ENCODE results near the gene WWOX.
"Not testable (repeated sequence)": the region's sequence is repeated elsewhere in the genome, so short reads cannot be mapped to it uniquely, and the experiment has no call there.

The WWOX gene

DNA sequence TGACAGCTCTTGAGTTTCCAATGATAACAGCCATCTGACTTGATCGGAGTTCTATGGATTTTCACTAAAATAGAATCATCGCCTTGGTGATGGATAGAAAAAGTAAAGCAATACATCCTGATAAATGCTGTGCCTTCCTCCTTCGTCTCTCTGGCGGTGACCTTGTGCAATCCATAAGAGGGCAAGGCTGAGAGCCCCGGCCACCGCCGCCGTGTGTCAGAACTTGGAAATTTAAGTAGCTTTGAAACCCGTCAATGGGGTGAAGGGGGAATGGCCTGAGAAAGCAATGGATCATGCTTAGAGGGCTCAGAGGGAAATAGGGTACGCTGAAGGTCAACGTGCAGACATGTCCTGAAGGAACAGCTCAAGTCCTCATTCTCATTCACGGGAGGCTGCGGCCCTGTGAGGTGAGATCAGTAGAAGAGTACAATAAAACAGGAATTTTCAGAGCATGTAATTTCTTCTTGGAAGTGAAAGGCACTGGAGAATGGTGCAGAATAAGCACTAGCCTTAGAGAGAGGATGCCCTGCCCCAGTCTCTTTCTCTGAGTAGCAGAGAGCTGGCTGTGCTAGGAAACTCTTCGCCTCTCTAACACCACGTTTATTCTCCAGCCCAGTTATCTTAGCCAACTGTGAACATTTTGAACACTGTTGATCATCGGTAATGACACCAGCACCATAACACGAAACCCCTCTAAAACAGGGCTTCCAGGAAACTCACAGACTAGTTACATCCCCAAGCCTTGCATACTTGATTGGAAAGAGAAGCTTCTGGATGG is 573.5 kb downstream of the WWOX start:
- no peak for DNase-seq

DNA sequence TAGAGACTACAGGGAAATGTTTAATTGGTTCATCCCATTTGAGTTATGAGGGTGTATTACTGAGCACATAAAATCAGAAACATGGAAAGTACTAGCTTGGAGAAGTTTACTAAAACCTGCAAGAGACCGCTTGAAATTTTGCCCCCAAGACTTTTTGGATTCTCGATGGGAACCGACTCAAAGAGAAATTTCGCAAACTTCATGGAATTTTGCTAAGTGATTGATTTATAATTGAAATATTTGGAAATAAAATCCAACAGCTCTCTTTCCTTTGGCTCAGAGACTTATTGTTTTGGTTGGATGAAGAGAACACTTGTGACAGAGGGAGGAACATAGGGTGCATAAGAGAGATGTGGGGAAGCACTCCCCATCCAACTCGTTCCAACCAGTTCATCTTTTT is 574.4 kb downstream of the WWOX start:
- no peak for DNase-seq

DNA sequence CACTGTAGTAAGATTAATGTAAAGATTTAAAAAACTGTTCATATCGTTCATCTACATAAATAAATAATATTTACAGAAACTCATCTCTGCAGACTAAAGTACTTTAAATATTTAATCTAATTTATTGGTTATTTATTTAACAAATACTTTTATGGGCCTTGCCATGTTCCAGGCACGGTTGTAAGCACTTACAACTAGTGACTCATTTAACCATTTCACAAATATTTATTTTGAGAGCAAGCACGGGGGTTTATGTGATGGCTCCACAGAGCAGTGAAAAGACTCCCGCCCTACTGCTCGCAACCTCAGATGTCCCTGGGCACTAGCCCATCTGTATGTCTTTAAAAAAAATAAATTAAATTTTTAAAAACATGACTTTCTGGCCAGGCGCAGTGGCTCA is 575.9 kb downstream of the WWOX start:
- no peak for DNase-seq

DNA sequence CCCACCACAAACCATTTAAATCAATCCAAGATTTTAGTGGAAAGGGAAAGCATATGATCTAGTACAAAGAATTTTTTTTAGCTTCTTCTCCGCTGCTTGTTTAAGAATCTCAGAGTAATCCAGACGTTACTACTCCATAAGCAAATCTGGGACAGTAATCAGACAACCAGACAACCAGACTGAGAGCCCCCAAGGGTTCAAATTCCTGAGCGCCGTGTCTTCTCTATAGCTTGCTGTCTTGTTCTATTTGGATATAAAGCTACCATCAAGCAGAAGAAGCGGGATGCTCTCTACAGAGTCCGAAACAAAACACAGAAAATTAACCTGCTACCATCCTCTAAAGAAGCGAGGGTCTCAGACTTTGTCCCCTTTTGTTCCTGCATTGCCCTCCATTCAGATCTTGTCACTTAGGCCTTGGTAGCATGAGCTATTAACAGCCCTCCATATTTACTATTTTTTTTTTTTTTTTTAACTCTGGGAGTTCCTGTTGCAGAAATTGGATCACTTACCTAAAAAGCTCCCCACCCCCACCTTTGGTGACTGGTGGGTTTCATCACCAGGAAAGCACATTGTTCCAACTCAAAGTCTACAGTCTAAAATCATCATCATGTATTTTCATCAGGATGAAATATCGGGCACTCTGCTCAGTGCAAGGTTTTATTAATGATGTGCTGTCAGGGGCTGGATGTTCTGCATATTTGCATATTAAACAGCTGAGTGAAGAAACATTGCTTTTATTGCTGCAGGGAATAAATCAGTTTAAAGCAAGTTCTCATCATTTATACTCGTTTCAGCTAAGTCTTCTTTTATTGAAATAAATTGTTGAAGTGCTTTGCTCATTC is 576.7 kb downstream of the WWOX start:
- DNase-seq = no peak

GRCh38 chr16:78677181-78677731 is 577.8 kb downstream of the WWOX start:
- DNase-seq = no peak

DNA sequence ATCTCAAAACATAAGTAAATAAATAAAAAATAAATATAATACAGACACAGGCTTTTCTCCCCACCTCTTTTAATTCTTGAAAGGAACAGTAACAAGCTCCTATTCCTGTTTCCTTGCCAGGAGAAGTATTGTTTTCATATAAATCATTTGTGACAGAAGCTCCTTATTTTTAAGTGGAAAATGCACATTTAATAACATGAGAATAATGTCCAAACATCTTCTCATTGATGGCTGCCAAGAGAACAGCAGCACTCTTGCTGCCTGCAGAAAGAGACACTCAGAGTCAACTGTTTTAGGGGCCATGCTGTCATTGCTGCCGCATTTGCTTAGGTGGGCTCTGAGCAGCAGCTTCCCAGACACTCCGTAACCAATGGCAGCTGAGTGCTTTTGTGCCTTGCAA is 580.1 kb downstream of the WWOX start:
- DNase-seq = no peak

- DNase-seq = no peak
Measured at GRCh38 chr16:78681743-78682142, 582.3 kb downstream of the WWOX start.

DNA sequence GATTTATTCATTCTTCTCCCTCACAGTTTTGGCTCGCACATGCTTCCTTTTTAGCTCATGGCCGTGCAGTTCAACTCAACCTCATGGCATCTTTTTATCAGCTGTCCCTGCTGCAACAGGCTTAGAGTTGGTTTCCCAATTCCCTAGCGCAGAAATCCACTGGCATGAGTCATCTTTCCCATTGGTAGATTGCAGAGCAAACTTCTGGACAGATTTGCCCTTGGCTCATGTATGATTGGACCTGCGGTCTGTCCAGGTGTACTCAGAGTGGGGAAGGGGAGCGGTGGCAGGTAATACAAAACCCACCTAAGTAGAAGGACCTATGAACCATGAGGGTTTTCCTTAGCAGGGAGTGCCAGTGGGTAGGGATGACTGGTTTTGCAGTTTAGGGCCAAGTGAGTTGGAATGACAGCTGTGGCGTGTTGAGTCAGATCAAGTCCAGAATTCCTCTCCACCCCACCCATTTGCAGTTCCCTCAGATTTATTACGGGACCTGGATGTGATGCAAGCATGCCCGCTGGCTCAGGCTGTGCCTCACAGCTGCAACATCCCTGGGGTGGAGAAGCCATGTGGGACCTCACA is 584.7 kb downstream of the WWOX start:
- DNase-seq = no peak

- no peak for DNase-seq
Measured at GRCh38 chr16:78684655-78685375, 585.4 kb downstream of the WWOX start.

DNA sequence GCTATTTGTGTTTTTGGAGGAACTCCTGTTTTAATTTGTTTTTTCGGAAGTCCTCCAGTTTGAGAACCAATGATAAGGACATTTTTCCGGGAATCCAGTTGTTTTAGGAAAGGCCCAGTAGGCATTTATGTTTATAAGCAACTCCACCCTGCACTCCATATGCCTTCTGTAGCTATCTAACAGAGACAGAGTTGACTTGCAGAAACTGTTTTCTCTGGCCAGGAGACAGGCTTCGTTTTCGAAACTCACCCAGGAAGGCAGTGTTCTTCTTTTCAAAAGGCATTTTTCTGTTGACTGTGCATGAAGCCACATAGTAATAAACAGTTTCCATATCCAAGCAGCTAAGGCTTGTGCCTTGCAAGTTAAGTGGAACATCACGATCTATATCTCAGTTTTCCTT is 587.1 kb downstream of the WWOX start:
- no peak for DNase-seq

- no peak for DNase-seq
Measured at GRCh38 chr16:78689028-78689427, 589.6 kb downstream of the WWOX start.

GRCh38 chr16:78689536-78689935 is 590.1 kb downstream of the WWOX start:
- no peak for DNase-seq

DNA sequence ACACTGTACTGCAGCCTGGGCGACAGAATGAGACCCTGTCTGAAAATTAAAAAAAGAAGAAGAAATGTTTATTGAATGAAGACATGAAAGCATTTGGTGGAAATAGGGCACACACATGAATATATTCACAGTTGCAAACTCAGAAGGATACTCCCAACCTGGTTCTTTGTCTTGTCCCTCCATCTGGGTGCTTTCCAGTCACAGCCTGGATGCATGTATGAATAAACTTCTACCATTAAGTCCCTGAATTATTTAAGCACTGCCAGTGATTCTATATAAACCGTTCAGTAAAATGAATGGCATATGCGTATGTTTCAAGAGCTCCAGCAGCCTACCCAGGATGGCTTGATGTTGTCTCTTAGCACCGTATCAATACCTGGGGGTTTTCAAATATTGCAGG is 591.1 kb downstream of the WWOX start:
- DNase-seq = no peak

DNA sequence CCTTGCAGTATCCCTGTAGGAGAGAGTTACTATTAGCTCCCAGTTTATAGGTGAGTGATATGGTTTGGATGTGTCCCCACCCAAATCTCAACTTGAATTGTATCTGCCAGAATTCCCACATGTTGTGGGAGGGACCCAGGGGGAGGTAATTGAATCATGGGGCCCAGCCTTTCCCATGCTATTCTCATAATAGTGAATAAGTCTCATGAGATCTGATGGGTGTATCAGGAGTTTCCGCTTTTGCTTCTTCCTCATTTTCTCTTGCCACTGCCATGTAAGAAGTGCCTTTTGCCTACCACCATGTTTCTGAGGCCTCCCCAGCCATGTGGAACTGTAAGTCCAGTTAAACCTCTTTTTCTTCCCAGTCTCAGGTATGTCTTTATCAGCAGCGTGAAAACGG is 592.3 kb downstream of the WWOX start:
- DNase-seq = not testable (repeated sequence)

- no peak for DNase-seq
Measured at GRCh38 chr16:78693496-78693895, 594.0 kb downstream of the WWOX start.

- no peak for DNase-seq
Measured at GRCh38 chr16:78694414-78694813, 595.0 kb downstream of the WWOX start.

- no peak for DNase-seq
Measured at GRCh38 chr16:78695391-78695790, 595.9 kb downstream of the WWOX start.

DNA sequence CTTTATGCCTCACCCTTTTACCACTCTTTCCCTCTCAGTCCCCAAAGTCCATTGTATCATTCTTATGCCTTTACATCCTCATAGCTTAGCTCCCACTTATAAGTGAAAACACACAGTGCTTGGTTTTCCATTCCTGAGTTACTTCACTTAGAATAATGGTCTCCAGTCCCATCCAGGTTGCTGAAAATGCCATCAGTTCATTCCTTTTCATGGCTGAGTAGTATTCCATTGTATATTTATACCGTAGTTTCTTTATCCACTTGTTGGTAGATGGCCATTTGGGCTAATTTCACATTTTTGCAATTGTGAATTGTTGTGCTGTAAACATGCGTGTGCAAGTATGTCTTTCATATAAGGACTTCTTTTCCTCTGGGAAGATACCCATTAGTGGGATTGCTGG is 597.3 kb downstream of the WWOX start:
- no peak for DNase-seq

DNA sequence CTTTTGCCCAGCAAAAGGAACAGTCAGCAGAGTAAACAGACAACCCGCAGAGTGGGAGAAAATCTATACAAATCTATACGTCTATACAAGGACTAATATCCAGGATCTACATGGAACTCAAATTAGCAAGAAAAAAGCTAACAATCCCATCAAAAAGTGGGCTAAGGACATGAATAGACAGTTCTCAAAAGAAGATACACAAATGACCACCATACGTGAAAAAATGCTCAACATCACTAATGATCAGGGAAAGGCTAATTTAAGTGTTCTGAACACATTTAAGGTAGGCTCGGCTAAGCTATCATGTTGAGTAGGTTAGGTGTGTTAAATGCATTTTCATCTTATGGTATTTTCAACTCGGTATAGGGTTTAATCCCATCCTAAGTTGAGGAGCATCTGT is 598.0 kb downstream of the WWOX start:
- DNase-seq = no peak

DNA sequence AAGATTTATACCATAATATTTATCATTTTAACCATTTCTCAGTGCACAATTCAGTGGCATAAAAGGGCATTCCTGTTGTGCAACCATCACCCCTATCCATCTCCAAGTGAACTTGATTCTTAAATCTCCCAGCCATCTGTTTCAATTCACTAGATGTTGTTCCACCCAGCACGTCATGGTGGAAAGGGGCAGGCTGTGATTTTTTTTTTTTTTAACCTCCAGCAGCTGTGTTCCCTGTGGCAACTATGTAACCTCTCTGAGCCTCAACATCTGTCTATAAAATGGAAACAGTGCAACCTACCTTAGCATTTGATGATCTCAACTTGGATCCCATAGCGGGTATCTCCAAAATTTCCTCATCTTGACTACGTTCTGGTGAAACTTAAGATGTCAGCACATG is 604.5 kb downstream of the WWOX start:
- no peak for DNase-seq

DNA sequence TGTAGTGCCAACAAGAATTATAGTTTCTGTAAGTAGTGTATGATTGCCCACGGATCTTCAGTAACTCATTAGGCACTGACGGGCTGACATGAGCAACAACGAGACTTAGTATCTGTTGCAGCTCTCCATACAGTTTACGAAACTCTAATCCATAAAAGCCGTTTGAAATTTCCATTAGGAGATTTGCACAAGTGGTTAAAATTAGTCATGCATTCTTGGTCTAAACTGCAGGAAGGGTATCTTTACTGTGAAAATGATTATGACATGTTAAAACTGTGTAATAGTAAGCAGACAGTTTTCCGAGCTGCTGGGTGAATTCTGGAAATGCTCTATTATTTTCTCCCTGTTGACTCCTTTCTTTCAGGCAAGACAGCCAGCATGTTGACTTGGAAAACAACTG is 605.0 kb downstream of the WWOX start:
- DNase-seq = no peak

DNA sequence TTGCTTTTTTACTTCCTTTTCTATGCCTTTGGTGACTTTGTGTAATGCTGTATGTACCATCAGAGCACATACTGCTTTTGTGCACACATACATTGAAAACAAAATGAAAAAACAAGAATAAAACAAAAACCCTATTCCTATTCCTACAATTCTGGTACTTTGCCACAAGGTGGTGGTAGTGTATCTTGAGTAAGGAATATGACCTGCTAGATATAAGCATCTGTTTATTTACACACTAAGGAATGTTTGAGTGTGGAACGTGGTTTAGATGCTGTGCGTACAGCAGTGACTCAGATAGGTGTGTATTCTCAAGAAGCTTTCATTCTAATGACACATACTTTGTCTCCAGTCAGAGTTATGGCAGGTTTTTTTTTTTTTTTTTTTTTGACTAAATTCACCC is 606.2 kb downstream of the WWOX start:
- peak; percentile 34 for DNase-seq

GRCh38 chr16:78706637-78707036 is 607.2 kb downstream of the WWOX start:
- no peak for DNase-seq

All from CD4-positive, alpha-beta T cell treated with Interleukin-6 for 4 hours (primary cell).